NCI-H2196 (cell line): Measurements from ENCODE around the gene TAAR9.
"Not testable (repeated sequence)": the region's sequence is repeated elsewhere in the genome, so short reads cannot be mapped to it uniquely, and the experiment has no call there.

Source experiments
- DNase-seq: peaks from one replicate; lab custom pipeline; 2025; ENCODE audit not compliant: unreplicated experiment; lab: John Stamatoyannopoulos, UW

TAAR9 gene

DNA sequence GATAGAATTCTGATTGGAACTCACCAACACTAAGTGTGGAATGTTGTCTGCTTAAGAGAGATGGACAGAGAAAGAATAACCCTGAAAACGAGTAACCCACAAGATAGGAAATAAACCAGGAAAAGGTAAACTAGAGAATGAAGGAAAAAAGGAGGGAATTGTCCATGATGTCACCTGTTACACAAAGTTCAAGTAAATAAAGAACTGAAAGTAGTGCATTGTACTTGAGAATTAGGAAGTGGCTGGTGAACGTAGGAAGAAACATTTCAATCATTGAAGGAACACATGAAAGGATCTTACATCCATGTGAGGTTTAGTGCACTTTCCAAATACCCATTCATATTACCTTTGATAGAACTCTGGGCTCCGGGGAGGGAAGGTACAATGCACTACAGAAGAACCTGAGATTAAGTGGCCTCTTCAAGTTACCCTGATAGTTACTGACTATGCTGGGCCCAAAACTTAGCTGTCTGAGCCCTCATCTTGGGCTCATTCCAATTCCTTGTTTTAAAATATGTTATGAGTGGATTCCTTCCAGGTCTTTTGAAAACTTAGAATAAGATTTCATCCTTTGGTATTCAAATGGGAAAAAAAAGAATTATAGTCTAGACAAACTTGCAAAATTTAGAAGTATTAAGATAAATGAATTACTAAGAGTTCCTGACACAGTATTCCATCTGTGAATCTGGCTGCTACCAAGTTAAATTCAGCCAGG is 24.1 kb upstream of the TAAR9 start:
- DNase-seq = no peak

DNA sequence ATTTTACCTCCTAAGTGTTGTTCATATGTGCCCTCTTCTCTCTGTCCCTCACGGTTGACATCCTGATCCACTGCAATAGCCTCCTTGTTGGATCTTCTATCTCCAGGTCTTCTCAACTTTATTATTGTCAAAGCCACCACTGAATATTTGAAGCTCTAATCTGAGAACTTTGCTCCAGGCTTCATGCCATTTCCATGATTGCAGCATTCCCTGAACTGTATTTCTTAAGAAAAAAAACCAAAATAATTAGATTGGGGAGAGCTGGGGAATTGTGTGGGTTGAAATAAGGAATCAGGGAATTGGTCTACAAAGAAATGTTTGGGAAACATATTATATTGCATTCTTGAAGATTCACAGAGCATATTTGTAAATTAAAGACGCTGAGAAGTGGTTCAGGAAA is 22.7 kb upstream of the TAAR9 start:
- DNase-seq = no peak

DNA sequence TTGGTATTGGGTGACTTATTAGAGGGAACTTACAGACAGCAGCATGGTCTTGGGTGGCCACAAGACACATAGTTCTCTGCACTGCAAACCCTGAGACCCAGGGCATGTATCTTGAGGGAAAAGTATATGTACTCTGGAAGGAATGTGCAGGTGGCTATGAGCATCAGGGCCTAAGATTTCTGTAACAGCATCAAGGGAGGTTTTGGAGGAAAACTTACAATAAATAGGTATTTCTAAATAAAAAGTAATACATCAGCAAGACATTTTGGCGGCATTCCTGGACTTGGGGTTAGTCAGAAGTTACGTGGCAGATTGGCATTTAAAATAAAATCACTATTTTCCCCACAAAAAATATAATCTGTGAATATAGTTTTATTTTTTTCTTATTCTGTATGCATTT is 17.1 kb upstream of the TAAR9 start:
- no peak for DNase-seq

DNA sequence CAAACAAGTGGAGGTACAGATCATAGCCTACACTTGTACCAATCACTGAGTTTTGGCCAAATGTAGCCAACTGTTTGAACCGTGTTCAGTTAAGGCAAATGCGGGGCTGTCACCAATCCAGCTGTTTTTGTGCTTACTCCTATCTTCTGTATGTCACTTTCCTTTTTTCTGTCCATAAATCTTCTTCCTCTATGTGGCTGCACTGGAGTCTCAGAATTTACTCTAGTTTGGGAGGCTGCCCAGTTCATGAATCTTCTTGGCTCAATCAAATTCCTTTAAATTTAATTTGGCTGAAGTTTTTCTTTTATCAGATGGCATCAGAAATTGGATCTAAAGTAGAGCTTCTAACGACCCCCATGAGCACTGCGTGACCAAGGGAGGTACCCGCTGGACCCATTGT is 13.4 kb upstream of the TAAR9 start:
- no peak for DNase-seq

DNA sequence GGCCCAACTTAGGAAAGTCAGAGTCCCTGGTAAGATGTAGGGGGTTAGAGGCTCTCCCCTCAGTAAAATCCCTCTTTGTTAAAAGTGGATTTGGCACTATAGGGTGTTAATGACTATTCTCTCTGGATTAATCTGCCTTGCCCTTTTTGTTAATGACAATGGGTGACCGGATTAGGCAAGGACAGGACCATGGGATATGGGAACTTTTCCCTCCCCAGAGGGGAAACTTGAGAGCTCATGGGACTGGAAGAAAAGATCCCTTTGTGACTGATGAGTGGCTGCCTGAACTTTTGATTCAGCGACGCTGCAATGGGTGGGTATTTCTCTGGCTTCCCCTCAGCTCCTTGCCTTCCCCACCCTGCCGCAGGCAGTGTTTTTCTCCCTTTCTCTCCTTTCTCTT is 12.2 kb upstream of the TAAR9 start:
- no peak for DNase-seq

DNA sequence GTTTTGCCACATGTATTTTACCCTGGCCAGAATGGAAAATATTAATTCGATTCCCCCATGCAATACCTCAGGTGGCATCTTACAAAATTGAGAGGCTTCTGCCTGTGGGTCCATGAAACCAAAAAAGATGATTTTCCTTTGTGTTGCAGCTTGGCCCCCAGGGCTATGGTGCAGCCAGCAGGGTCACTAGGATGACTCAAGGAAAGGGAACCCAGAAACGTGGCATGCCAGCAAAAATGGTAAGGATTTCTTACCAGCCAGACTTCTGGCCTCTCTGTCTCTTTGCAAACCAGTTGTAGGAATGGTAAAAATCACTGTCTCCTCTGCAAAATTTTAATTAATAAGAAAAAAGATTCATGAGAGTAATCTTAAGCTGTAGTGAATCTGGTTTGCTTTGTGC is 11.6 kb upstream of the TAAR9 start:
- no peak for DNase-seq

DNA sequence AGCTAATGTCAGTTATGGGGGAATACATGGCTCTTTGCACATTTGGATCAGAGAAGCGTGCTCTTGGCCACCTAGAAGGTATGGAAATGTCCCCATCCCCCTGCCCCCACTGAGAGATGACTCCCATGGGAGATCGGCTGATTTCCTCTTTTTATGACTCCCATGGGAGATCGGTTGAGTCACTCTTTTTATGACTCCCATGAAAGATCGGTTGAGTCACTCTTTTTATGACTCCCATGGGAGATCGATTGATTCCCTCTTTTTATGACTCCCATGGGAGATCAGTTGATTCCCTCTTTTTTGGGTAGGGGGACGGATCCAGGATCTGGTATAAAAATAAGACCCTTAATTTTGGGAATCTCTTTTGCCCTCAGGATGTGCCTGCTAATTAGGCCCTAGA is 10.3 kb upstream of the TAAR9 start:
- DNase-seq = no peak

DNA sequence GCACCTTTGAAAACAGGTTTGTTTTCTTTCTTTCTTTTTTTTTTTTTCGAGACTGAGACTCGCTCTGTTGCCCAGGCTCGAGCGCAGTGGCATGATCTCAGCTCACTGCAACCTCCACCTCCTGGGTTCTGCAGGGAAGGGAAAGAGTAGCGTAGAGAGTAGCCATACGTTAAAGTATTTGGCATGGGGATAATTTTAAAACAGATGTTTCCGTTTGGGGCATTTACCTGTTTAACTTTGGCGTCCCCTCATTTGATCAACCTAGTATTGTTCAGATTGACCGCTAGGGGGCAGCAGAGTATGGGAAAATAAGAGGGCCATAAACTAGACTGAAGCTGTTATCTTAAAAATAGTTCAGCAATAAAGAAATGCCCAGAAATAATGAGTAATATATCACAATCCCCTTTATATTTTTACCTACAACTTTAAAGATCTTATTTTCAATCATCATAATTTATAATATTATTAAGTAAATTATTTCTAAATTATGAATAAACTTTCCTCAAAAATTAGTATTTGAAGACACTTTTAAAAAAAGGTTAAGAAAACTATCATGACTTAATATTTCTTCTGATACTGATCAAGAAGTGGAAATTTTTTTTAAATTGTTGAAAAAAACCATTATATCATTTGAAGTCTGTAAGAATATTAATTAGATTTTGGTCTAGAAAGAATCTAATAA is 7.6 kb upstream of the TAAR9 start:
- DNase-seq = peak; percentile 68

DNA sequence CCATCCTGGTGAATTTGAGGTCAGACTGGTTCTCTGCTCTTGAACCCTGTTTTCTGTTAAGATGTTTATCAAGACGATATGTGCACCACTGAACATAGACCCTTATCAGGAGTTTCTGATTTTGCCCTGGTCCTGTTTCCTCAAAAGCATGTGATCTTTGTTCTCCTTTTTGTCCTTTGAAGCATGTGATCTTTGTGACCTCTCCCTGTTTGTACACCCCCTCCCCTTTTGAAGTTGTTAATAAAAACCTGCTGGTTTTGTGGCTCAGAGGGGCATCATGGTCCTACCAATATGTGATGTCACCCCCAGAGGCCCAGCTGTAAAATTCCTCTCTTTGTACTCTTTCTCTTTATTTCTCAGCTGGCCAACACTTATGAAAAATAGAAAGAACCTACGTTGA is 3.5 kb upstream of the TAAR9 start:
- DNase-seq = not testable (repeated sequence)

DNA sequence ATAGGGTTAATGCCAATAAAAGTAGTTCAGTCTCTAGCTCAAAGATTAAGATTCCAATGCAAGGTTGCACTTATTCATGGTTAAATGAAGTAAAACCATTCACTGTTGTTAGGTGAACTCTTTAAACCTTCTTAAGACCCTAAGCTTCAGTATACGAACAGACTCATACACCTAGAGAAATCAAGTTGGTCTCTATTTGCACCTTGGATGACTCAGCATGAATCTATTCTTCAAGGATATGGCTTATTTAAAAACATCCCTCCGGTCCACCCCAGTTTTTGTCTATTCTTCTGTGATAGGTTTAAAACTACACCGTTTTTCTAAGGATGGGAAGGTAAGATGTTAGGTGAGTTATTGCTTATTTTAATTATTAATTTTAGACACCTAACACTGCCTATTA is 932 bp upstream of the TAAR9 start:
- DNase-seq = no peak

DNA sequence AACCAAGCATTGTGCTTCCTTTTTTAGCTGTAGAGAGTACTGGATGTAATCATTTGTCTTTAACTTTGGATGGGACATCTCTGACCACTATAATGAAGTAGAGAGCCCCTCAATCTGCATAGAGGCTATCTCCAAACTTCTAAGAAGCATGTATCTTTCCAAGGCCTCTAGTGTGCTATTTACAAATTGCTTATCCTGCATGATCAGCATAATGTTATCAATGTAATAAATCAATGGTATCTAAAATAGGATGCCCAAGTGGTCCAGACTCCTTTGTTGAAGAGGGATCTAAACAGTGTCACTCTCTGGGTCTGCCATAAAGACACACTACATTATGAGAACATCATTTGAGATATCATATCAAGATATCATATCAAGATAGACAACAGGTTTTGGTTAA is 6.7 kb downstream of the TAAR9 start:
- no peak for DNase-seq

DNA sequence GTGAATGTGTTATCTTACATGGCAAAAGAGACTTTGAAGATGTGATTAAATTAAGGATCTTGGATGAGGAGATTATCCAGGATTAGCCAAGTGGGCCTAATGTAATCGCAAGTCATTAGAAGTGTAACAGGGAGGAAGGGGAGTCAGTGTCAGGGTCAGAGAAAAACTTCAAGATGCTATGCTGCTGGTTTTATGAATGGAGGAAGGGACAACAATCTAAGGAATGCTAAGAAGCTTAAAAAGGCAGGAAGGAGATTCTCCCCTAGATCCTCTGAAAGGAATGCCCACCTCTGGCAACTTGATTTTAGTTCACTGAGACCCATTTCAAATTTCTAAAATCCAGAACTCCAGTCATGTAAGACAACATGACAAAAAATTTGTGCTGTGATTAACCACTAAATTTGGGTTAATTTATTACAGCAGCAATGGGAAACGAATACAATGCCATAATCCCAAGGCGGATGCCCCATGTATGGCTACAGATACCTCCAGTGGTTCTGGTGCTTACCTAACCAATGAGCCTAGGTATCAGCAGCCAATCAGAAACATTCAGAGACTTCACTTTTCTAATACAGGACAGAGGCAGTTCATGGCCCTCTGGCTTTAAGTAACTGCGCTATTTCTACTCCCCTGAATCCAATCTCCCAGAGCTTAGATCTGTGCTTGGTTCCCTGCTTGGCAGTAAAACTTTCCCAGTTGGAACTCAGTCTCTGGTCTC is 10.8 kb downstream of the TAAR9 start:
- no peak for DNase-seq

DNA sequence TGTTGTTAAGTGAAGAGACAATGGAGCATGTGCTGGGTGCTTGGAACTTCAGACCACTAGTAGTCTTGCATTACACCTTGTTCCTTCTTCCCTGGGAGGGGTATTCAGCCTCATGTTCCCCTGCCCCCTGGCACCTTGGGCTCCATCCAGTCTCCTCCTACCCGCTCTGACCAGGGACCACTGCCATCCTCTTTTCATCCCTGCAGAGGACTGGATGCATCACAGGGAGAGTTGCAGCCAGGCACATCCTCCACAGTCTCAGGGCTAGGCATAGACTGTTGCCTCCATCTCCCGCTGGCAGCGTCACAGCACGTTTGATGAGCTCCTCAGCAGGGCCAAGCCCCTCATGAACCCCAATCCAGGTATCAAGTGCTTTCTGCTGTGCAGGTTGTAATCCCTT is 13.1 kb downstream of the TAAR9 start:
- DNase-seq = no peak

DNA sequence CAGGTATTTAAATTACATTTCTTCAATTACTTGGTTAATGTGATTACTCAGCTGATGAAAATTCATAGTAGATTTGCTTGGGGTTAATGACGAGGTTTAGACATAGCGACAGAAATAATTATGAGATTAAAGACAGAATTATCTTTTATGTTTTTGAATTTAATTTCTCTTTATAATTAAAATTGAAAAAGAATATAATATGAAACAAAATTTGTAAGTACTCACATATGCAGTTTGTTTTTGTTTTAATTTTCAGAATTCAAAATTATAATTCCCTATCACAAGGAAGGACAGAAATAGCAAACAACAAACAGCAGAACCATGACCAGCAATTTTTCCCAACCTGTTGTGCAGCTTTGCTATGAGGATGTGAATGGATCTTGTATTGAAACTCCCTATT is 14.3 kb downstream of the TAAR9 start, which contains the start of gene TAAR8:
Gene TAAR8, plus strand, starts transcription at position 301 of the 400 bp plus-strand sequence. Its CDS starts 21 bp downstream, at position 322.
- DNase-seq = no peak

DNA sequence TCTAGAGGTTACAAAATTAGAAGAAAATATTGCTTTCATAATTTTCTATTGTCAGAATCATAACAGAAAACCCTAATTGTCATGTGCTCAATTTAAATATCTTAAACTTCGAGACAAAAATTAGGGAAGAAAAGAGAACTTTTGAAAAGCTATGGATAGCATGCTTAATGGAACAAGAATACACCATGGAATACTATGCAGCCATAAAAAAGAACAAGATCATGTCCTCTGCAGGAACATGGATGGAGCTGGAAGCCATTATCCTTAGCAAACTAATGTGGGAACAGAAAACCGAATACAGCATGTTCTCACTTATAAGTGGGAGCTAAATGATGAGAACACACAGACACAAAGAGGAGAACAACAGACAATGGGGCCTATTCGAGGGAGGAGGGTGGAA is 22.0 kb downstream of the TAAR9 start:
- not testable (repeated sequence) for DNase-seq

DNA sequence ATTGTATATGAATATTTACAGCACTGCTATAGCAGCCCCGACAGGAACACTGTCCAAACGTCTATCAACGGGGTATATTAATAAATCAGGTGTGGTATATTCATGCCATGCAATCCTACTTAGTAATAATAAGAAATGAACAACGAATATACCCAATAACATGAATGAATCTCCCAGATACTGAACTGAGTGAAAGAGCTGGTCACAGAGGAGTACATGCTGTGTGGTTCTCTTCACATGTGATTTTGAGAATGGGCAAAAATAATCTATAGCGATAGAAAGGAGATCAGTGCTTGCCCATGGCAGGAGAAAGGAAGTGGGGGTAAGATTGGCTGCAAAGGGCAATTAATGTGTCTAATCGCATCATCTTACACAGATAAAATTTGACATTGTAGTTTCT is 28.3 kb downstream of the TAAR9 start:
- DNase-seq = no peak

DNA sequence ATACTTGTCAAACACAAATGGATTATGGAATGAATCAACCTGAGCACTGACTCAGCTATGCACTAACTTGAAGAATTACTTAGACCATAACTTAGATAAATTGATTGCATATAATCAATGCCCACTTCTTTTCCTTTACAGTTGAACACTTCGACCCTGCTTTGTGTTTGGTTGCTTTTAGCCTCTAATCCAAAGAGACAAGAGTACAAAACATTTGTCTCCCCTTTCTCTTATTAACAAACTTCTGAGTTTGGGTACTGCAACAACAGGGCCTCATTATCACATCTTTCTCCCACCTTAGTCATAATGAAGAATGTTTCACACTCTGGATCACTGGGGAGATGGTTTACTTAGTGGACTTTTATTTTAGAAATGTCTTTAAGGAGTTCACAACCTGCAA is 29.5 kb downstream of the TAAR9 start:
- no peak for DNase-seq

DNA sequence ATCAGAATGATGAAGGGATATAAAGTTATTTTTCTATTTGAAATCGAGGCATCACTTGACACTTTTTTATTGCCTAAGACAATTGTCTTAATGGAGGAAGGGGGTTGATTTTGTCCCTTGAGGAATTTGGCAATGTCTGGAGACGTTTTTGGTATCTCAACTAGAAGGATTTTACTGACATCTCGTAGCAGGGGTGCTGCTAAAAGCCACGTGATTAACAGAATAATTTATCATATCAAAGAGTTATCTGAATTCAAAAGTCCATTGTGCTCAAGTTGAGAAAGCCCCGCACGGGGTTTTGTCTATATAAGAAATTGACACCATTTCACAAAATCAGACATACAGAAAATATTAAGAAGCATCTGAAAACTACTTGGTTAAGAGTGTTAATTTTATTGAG is 30.5 kb downstream of the TAAR9 start:
- DNase-seq = no peak

DNA sequence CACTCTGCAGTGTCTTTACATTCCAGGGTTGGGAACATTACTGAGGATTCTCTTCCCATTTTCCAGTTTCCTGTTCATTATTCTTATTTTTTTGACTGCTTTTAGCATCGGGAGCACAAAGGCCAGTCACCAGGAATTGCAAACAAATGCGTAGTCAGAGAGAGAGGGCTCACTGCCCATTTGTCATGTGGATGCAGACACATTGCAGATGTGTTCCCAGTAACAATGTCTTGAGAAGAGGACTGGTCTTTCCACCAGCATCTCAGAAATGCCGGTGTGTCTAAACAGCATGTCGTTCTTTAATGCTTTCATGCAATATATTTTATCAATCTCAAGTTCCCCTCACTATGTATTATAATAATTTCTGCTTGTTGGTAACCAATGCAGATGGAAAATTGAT is 31.1 kb downstream of the TAAR9 start:
- DNase-seq = no peak

DNA sequence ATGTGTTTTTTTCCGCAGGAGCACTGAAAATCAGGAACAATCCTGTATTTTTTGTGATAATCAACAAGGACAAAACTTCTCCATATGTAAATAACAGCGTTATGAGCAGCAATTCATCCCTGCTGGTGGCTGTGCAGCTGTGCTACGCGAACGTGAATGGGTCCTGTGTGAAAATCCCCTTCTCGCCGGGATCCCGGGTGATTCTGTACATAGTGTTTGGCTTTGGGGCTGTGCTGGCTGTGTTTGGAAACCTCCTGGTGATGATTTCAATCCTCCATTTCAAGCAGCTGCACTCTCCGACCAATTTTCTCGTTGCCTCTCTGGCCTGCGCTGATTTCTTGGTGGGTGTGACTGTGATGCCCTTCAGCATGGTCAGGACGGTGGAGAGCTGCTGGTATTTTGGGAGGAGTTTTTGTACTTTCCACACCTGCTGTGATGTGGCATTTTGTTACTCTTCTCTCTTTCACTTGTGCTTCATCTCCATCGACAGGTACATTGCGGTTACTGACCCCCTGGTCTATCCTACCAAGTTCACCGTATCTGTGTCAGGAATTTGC is 32.2 kb downstream of the TAAR9 start, which contains the start of gene TAAR6:
Gene TAAR6, plus strand, starts transcription at position 102 of the 557 bp plus-strand sequence. Its CDS starts 0 bp downstream, at position 102.
- no peak for DNase-seq

DNA sequence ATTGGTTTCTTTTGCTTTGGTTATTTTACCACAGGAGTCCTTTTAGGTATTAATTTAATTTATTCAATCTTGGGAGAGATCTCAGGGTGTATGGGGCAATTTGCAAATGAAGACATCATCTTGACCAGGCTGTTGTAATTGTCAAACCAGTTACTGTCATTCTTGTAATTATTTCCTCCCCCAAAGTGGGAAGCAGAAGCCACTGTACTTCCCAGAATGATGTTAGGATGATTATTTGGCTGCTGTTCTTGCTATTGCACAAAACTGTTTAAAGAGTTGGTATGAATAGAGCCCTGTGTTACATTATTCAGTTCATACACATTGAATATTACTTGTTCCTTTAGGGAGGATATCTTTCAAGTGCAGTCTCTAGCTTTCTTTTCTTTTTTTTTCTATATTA is 33.7 kb downstream of the TAAR9 start:
- DNase-seq = no peak

DNA sequence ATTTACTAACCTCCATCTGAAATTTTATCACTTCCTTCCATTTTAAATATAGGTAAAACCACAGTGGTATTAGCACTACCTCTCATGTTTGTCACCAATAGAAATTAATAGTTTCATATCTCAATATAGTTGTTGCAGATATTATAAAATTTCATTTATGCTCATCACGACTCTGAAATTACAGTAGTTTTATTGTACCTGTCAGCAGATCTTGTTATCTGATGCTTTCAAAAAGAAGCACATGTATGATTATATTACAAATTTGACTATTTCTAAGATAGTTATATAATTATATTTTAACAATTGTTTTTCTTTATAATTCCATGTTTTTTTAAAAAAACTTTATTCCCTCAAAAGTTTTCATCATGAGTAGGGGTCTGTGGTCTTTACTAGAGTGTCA is 46.6 kb downstream of the TAAR9 start:
- no peak for DNase-seq
